ENCODE data around the gene UNC93B1. TPM values are rescaled to one million over a fixed set of nuclear protein-coding genes. Genes with fewer than 3 reads are reported as not detected.
A peak's percentile ranks its signal among the peaks of the same experiment; 100 is the strongest.

The UNC93B1 gene
- total RNA-seq, 1 donor from 2014 or later = 37.0 TPM

DNA sequence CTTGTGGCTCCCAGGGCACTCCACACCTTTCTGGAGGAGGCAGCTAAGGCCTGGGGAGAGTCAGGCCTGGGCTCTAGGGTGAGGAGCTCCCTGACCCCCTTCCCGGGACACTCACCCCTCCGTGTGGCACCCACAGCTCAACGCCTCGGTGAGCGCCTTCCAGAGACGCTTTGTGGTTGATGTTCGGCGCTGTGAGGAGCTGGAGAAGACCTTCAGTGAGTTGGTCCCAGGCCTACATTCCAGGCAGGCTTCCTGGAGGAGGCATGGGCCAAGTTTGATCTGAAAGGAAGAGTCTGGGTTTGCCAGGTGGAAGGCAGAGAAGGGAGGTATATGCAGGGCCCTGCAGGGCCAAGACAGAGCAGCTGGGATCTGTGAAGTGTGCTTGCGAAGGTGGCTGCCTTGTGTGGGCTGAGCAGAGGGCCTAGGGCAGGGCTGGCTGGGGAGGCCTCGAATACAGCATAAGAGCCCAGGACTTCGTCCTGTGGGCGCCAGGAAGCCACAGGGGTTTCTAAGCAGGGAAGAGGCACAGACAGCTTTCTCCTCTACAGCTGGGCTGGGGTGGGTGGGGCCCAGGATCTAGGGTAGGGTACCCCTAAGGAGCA is 37.8 kb upstream of the UNC93B1 start:
- no peak for ATAC-seq
- no peak for DNase-seq (ENCODE audit: low spot score)
- intact Hi-C loops (cut with DNase I) = no loop called here

DNA sequence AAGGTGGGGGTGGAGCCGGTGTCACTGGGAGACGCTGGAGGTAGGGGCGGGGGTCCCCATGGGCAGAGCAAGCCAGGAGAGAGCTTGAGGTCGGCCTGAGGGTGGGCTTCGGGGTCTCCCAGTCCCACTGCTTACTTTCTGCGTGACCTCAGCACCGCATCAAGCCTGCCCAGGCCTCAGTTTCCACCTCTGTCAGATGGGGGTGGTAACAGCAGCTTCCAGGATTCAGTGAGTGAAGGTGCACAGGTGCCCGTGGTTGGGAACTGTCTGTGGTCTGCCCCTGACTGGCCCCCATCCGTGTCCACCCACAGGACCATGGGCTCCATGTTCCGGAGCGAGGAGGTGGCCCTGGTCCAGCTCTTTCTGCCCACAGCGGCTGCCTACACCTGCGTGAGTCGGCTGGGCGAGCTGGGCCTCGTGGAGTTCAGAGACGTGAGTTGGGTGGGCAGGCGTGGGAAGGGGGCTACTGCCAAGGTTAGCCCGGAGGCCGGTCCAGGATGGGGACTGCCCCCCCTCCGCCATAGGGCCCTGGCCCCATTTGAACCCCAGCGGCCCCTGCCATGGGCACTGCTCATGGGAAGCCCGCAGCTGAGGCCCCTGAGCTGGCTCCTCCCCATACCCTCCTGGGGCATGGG is 37.2 kb upstream of the UNC93B1 start:
- ATAC-seq (no peak), DNase-seq (ENCODE audit: low spot score) (peak; percentile 64)
- intact Hi-C loops (cut with DNase I) = no loop called here

DNA sequence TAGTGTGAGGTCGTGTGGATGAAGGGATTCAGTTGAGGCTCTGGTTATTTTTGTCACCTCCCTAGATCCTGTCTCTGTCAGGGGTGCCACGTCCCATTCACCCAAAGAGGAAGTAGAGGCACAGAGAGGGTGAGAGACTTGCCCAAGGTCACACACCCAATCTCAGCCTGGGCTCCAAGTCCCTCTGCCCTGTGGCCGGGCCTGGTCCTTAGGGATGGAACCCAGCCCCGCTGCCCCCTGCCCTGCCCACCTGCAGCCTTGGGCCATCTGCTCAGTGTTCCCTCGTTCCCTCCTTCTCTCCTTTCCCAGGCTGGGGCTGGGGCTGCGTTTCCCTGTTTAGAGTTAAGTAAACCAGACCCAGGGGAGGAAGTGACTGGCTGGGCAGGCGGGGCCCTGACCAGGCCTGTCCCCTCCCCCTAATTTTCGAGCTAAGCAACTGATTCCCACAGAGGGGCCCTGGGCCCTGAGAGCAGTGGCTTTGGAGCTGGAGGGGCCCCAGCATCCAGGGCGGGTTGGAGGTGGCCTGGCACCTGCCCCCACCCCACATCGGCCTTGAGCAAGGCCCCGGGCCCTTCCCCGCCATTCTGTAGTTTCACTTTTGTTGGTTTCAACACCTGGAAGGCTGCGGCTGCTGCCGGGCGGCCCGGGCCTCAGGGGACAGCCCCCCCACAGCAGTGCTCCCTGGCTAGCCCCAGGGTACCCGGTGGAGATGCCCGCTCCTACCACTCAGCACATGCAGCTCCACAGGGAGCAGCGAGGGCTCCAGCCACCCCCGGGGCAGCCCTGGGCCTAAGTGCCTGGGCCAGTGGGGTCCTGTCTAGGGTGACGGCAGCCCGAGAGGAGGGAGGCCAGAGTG is 36.4 kb upstream of the UNC93B1 start:
- intact Hi-C loops (cut with DNase I) = no loop called here
- ATAC-seq = peak; percentile 52
- DNase-seq (ENCODE audit: low spot score) = peak; percentile 79

DNA sequence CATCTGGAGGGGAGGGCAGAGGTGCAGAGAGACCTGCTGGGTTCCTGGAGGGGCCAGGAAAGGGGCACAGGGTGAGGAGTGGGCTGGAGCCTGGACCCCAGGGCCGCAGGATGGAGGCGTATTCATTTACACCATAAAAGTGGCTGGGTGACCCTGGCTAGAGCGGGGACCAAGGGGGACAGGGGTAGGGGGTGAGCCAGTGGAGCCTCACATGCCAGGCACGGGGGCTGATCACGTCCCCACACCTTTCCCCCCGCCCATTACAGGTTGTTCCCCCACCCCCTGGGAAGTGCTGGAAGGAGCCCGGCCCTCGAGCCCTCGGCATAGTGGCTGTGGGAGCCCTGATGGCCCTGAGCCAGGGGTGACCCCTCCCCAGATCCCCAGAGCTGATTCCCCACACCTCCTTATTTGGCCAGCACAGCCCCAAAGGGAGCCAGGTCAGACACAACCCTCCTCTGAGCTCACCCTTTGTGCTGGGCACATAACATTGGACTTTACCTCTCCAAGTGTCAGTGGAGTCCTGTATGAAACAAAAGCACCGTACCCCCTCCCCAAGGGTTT is 35.7 kb upstream of the UNC93B1 start:
- ATAC-seq (peak; percentile 1), DNase-seq (ENCODE audit: low spot score) (peak; percentile 68)
- intact Hi-C loops (cut with DNase I) = loop anchor here (10.0 kb wide), 1 partner anchor 85 kb away; the partner anchor contains the start of gene CHKA

DNA sequence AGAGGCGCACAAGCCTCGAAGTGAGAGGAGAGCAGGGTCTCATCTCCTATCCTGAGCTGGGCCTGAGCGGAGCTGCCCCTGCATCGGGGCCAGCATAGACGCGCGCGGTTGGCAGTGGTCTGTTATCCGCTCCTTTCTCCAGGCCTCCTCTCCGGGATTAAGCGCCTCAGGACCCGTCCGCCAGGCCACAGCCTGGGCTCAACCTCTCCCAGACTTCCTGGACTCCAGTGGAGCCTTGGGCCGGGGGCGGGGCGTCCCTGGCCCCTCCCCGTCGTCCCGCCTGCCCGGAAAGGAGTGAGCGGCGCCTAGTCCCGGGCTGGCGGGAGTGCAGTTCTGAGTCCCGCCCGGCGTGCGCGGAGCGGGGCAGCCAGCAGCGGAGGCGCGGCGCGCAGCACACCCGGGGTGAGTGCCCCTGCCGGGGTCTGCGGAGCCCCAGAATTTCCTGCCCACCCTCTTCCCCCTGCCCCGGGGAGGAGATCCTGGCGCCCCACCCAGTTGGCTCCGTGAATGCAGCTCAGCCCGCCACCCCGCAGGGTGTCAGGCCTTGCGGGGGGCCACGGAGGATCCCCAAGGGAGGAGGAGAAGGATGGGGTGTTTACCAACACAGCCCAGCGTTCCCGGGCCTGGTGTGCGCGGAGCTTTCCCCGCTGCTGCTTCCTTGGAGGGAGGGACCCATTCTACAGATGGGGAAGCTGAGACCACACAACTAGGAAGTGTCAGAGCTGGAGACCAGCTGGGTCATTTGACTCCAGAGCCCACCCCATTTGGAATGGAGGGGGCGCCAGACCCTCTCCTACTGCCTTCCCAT is 35.0 kb upstream of the UNC93B1 start, which contains the start of gene TCIRG1:
TSS of gene TCIRG1 (plus strand) at position 308 of the 808 bp plus-strand sequence. CDS start 2,247 bp downstream, outside the sequence.
- intact Hi-C loops (cut with DNase I) = loop anchor here (10.0 kb wide), 1 partner anchor 86 kb away; the partner anchor contains the start of gene CHKA
- DNase-seq (ENCODE audit: low spot score) = peak; percentile 93
- ATAC-seq = peak; percentile 92

DNA sequence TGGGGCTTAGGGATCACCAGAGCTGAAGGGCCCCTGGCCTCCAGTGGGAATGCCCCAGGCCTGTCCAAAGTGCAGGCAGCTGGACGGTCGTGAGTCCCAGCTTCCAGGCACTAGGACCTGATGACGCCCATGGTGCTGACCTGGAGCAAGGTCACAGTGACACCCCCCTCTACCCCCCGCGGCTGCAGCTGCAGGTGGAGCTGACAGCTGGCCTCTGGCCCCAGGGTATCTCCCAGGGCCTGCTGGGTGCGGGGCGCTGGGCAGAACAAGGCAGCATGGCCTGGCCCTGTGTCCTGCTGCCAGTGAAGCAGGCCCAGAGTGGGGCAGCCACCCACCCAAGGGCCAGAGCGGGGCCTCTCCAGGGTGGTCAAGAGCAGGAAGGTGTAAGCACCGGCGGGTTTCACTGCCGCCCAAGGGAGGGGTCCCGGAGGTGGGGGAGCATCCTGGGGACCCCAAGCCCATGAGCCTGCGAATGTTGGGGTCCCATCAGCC is 34.4 kb upstream of the UNC93B1 start:
- intact Hi-C loops (cut with DNase I) = loop anchor here (10.0 kb wide), 1 partner anchor 87 kb away; the partner anchor contains the start of gene CHKA
- ATAC-seq = peak; percentile 9
- DNase-seq (ENCODE audit: low spot score) = peak; percentile 63

DNA sequence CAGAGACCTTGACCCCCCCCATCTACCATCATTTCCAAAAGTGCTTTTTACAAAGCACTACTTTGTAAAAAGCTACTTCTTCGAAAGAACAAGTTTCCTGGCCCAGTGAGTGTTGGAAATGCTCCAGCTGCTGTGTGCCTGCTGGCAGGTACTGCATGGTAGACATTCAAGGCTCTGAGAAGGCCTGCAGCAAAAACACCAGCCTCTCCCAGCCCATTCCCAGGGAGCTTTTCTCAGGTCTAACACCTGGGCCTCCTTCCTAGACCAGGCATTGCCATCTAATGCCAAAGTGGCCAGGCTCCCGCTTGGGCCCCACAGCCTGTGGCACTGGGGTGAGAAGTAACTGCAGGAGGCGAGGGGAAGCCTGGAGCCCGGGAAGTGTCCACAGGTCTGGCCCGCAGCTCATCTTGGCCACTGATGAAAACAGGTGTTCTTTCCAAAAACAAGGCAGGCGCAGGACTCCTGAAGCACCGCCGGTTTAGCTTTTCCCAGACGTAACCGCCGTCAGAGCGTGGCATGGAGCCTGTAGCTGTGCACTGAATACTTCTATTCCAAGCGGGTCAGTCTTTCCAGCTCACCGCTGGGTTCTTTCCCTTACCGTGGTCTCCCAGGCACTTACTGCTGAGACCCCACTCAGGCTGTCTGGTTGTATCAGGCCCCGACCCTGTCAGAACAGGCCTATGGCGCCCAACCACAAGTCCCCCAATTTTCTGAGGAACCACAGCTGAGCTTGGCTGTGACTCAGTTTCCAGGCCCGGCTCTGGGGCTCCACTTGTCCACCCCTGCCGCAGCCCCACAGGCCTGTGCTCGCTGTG is 33.7 kb upstream of the UNC93B1 start:
- intact Hi-C loops (cut with DNase I) = loop anchor here (10.0 kb wide), 1 partner anchor 87 kb away; the partner anchor contains the start of gene CHKA
- DNase-seq (ENCODE audit: low spot score) = no peak

DNA sequence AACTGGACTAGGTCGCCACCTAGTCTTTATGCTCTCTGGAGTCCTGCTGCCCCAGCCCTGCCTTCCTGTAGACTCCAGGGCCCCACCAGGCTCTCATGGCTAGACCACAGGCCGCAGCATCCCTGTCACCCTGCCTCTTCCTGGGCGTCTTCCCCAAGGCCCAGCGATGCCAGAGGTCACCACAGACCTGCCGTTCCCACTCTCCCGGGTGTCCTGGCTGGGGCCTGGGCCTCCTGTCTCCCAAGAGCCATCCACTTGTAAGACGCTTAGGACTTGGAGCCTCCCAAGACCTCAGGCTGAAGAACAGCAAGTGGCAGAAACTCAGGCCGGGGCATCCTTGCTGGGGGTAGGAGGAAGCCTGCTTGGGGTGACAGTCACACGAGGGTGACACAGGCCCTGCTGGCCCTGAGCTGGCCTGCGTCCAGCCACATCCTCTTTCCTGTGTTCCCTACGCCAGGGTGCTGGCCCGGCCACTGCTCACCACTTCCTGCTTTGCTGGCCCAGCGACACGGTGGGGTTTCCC is 32.9 kb upstream of the UNC93B1 start:
- peak; percentile 32 for ATAC-seq
- intact Hi-C loops (cut with DNase I) = loop anchor here (10.0 kb wide), 1 partner anchor 88 kb away; the partner anchor contains the start of gene CHKA
- no peak for DNase-seq (ENCODE audit: low spot score)

More for the DNA sequence above, 33.7 kb upstream of the UNC93B1 start:
- ATAC-seq = no peak

DNA sequence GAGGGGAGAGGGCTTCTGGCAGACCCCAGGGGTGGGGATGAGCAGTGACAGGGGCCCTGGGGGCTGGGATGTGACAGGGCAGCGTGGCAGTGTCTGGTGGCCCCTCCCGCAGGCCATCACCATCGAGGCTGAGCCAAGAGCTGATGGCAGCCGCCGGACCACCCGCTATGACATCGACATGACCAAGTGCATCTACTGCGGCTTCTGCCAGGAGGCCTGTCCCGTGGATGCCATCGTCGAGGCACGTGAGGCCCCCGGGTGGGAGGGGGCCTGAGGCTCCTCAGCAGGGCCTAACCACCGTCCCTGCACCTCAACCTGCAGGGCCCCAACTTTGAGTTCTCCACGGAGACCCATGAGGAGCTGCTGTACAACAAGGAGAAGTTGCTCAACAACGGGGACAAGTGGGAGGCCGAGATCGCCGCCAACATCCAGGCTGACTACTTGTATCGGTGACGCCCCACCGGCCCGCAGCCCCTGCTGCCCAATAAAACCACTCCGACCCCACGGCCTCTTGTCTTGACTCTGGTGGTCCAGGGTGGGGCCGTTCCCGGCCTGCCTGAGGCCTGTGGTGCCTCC is 32.3 kb upstream of the UNC93B1 start:
- no peak for ATAC-seq
- no peak for DNase-seq (ENCODE audit: low spot score)

DNA sequence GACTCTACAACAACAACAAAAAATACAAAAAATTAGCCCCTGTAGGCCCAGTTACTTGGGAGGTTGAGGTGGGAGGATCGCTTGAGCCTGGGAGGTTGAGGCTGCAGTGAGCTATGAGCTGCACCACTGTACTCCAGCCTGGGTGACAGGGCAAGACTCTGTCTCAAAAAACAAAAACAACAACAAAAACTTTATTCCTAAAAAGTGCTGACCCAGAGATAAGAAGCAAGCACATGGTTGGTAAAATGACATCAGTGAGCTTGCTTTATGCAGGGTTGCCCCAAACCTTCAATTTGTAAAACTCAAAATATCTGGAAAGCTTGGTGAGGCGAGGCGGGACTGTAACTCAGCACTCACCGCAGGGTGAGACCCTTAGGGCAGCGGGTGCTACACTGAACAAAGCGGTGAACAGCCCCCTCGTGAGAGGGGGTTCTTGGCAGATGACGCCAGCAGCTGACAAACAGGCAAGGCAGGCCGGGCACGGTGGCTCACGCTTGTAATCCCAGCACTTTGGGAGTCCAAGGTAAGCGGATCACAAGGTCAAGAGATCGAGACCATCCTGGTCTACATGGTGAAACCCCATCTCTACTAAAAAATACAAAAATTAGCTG is 31.5 kb upstream of the UNC93B1 start:
- intact Hi-C loops (cut with DNase I) = loop anchor here (10.0 kb wide), 1 partner anchor 89 kb away; the partner anchor contains the start of gene CHKA
- no peak for DNase-seq (ENCODE audit: low spot score)
- no peak for ATAC-seq

More for the DNA sequence above, 32.3 kb upstream of the UNC93B1 start:
- intact Hi-C loops (cut with DNase I) = loop anchor here (10.0 kb wide), 1 partner anchor 89 kb away; the partner anchor contains the start of gene CHKA

DNA sequence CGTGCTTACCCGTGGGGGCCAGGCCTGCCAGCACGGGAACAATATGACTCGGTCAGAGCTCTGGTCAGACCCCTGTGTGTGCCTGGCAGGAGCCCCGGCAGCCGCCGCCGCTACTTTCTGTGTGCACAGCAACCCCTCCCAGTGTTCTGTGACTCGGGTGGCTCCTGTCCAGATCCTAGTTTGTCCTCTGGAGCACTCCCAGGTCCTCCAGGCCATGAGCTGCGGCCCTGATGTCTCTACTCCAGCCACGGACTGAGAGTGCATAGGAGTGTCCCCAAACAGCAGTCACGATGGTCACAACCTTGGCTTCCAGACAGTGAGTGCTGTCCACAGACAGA is 29.8 kb upstream of the UNC93B1 start:
- intact Hi-C loops (cut with DNase I) = loop anchor here (10.0 kb wide), 1 partner anchor 91 kb away; the partner anchor contains the start of gene CHKA
- no peak for ATAC-seq
- no peak for DNase-seq (ENCODE audit: low spot score)

DNA sequence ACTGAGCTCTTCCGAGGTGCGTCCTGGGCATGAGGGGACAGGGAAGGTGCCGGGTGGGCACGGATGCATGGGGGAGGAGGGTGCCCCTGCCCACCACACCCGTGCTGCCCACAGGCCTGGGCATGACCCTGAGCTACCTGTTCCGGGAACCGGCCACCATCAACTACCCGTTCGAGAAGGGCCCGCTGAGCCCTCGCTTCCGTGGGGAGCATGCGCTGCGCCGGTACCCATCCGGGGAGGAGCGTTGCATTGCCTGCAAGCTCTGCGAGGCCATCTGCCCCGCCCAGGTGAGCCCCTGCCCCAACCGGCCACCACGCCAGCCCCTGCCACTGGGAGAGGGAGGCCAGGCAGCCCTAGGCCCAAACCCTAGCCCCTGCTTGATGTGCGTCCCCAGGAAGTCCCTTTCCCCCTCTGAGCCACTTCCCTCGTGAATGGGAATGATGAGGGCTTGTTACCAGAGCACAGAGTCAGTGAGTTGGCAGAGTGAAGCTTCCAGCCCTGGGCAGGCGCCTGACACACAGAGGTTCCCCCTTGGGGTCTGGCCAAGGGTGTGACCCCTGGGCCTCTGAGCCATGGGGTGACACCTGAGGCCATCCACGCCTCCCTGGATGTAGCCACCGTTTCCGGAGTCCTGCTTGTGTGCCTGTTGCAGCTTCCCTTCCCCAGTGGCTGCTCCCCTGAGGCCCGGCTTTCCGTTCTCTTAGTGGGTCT is 29.3 kb upstream of the UNC93B1 start:
- intact Hi-C loops (cut with DNase I) = loop anchor here (10.0 kb wide), 1 partner anchor 92 kb away; the partner anchor contains the start of gene CHKA
- no peak for DNase-seq (ENCODE audit: low spot score)
- ATAC-seq = no peak

DNA sequence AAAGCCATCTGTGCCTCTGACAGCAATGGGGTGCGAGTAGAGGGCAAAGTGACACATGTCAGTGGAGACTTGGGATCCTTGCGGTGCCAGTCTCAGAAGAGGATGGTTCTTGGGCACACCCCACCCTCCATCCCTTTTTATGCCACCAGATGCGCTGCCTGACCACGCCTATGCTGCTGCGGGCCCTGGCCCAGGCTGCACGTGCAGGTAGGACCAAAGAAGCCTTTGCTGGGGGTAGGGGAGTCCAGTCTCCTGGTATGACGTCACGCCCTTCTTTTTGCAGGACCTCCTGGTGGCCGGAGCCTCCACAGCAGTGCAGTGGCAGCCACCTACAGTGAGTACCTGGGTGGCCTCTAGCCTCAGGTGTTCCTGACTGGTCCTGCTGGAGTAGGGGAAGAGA is 28.1 kb upstream of the UNC93B1 start:
- intact Hi-C loops (cut with DNase I) = loop anchor here (10.0 kb wide), 1 partner anchor 93 kb away; the partner anchor contains the start of gene CHKA
- DNase-seq (ENCODE audit: low spot score) = no peak
- no peak for ATAC-seq

DNA sequence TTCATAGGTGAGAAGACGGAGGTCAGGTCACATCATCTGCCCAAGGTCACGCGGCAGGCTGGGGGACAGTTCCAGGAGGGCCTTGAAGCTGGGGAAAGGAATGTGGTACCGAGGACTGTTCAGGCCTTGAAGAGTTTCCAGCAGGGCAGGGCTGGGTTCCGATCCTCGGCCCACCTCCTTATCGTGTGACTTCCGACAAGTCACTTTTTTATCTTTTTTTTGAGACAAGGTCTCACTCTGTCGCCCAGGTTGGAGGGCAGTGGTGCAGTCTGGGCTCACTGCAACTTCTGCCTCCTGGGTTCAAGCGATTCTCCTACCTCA is 27.2 kb upstream of the UNC93B1 start:
- intact Hi-C loops (cut with DNase I) = loop anchor here (10.0 kb wide), 1 partner anchor 94 kb away; the partner anchor contains the start of gene CHKA
- ATAC-seq (no peak), DNase-seq (ENCODE audit: low spot score) (no peak)

DNA sequence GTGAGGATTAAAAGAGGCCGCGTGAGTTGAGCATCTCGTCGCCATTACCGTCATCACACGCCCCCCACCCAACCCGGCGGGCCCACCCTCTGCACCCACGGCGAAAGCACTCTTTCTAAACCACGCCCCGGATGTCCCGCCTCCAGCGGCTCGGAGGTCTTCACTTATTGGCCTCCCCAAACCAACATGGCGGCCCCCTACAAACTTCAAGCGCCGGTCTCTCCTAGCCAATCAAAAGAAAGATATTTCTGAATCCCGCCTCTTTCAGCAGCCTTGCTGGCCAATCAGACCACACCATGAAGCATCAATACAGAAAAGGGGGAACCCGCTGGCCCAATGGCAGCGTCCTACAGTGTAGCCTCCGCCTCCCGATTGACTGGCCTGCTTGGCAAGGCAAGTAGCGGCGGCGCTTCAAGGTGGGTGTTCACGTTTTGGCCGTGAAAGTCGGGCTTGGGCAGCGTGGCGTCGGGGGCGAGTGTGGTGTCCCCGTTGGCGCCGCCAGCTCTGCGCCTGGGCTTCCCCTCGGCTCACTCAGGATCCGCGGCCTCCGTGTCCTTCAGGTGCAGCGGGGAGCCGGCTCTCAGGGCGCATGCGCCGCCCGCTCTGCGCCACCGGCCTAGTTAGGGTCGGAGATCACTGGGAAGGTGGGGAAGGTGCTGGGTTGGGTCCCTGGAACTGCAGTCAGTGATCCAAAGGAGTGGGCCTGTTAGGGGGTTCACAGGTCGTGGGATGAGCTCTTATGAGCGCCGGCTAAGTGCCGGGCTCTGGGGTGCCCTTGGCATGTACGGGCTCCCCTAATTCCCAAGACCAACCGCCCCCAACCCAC is 26.6 kb upstream of the UNC93B1 start, which contains the start of gene NDUFS8:
TSS of gene NDUFS8 (plus strand) at position 364 of the 826 bp plus-strand sequence. CDS start 1,471 bp downstream, outside the sequence.
- DNase-seq (ENCODE audit: low spot score) = peak; percentile 98
- intact Hi-C loops (cut with DNase I) = loop anchor here (10.0 kb wide), 1 partner anchor 94 kb away; the partner anchor contains the start of gene CHKA
- peak; percentile 98 for ATAC-seq

Measured in sciatic nerve (tissue), 2 donors.